HG03280 (cell line): ENCODE measurements around the gene FARSB.

Experiments
- ATAC-seq: cut with Tn5 transposase; IDR thresholded peaks from one replicate; pipeline ENCODE4 v1.9.1; 2021; ENCODE audit warnings: mild to moderate bottlenecking, moderate library complexity; ENCODE audit not compliant: unreplicated experiment

The FARSB gene

DNA sequence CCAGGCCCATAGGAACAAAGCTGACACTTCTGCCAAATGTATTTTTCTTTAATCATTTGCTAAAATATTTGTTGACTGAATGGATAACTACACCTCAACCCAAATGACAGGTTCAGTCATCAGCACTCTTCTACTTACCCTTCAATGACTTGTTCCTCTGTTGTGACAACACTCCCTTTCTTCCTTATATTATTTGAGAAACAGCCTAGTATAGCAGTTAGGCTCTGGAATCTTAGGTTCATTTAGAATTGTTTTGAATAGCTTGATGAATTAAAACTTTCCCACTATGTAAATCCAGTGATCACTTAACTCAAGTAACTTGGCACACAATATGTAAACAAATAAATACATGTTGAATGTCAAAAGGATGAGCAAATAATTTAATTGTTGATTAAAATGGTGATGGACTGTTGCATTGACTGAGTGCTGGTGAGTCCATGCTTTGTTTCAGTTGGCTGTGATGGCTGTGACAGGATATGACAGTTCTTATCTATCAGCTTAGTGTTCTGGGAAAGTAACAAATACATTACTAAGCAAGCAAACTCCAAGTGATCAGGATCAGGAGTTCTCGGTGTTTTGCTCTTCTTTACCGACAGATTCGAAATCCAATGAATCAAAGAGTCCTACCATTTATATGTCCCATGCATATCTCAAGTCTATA, 12.7 kb upstream of the FARSB start:
- no peak for ATAC-seq

DNA sequence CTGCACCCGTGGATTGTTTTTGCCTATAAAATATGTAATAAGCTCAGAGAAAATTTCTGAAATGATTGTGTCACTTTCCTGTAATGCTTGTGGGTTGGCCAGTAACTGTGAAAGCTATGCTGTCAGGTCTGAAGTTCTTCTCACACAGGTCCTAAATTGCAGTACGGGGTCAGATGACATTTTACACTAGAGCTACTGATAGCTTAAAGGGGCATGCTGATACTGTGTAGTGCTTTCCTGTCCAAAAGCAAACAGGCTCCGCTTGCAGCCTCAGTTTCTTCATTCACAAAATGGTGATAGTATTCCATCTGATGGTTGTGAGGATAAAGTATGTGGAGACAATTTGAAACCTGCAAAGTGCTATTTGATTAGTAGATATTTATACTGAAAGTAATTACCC, 7.6 kb upstream of the FARSB start:
- no peak for ATAC-seq

DNA sequence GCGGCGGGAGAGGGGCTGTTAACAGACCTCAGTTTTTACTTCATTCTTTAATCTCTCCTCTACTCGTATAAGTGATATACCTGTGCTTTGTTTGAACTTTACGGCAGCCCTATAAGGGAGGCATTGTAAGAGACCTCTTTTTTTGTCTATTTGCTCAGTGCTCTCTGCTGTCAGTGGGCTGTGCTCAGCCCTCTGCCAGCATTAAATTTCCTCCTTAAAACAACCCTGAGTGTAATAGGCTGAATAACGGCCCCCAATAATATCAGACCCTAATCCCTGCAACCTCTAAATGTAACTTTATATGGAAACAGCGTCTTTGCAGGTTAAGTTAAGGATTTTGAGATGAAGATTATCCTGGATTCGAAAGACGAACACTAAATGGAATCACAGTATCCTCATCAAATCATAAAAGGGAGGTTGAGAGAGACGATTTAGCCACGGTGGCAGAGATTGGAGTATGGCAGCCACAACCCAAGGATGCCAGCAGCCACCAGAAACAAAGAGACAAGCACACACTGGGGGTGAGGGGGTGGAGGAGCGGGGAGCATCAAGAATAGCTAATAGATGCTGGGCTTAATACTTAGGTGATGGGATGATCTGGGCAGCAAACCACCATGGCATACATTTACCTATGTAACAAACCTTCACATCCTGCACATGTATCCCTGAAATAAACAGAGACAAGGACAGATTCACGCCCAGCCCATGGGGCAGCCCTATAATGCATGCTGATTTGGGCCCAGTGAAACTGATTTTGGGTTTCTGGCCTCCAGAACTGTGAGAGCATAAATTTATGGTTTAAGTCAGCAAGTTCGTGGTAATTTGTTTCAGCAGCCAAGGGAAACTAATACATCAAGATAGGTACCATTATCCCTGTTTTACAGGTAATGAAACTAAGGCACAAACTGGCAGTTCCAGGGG, 894 bp upstream of the FARSB start:
- ATAC-seq: peak; percentile 24

- no peak for ATAC-seq
These were observed 2.6 kb downstream of the FARSB start for GRCh38 chr2:222653280-222653679.

DNA sequence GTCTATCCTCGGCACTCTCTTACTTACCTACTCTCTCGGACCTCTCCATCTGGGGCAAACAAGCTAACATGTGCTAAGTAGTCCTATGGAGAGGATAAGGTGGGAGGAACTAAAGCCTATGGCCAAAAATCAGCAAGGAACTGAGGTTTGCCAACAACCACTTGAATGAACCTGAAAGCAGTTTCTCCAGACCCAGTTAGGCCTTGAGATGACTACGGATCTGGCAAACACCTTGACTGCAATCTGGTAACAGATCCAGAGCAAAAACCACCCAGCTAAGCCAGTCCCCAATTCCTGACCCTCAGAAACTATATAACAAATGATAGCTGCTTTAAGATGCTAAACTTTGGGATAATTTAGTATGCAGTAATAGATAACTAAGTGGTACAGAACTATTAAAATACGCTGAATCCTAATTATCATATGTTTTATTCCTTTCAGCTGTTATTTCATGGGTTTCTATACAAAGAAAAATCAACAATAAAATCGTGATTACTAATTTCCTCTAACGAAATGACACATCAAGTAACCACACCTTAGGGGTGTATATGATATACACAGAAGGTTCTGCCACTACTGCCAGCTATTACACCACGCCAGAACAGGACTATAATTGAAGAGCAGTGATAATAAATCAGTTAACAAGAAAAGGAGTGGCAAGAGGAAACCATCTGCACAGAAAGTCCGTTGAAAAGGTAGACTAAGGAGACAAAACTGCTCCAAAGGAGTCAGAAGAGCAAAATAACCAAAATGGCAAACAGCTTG, 3.2 kb downstream of the FARSB start:
- ATAC-seq: no peak

- no peak for ATAC-seq
These were observed 4.0 kb downstream of the FARSB start for GRCh38 chr2:222651718-222652418.

DNA sequence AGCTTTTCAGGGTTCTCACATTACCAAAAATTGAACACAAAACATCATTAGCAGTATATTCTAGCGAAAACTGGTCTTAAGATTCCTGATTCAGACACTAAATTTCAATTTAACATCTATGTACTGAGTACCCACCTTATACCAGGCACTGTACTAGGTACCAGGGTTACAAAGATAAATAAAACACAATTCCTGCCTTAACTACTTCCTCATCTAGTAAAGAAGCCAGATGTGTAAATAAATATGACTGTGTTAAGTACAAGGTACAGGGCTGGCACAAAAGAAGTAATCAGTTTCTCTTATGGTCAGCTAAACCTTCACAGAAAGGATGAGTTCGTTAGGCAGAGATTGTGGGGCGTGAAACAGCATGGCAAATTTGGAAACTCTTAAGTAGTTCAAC, 6.1 kb downstream of the FARSB start:
- ATAC-seq: no peak

DNA sequence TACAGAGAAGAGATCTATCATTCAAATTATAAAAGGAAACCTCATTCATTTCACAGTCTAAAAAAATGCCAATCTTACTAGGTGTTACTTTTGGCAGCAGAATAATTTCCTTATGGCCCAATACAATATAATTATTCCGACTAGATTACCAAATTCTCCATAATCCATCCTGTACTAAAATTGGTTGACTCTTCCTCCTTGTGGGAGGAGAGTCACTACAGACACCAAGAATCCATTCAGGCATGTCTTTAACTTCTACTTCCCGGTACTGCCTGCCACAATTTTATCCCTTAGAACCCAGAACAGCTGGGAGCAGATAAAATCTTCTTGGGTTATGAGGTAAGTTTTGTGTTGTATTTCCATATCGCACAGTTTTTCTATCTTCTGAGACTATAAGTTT, 9.9 kb downstream of the FARSB start:
- ATAC-seq: no peak

DNA sequence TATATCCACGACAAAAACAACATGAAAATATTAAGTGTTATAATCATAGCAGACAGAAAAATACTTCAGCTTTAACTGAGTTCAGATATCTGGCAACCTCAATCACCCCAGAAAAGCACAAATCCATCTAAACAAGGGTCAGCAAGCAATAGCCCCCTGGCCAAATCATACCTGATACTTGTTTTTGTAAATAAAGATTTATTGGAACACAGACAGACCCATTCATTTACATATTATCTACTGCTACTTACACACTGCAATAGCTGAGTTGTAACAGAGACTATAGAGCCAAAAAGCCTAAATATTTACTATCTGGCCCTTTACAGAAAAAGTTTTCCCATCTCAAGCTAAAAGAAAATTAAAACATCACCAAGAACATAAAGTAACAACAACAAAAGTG, 12.8 kb downstream of the FARSB start:
- ATAC-seq: no peak

- no peak for ATAC-seq
These were observed 14.6 kb downstream of the FARSB start for GRCh38 chr2:222641336-222641735.

- no peak for ATAC-seq
These were observed 18.8 kb downstream of the FARSB start for GRCh38 chr2:222637067-222637466.

DNA sequence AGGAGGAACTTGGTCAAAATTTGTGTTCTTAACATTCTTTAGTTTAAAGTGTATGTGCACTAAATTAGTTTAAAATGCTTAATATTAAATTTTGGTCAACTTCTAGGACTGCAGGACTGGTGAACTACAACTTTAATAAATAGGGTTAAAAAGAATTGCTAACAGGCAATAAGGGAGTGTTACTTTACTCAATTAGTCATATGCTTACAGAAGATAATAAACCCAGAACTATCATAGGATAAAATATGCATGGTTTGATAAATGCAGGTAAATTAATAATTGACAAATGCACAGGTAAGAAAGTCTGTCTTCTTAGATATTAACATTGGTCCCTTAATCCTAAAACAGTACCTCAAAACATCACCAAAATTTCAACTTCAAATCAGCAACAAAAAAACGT, 20.6 kb downstream of the FARSB start:
- no peak for ATAC-seq

DNA sequence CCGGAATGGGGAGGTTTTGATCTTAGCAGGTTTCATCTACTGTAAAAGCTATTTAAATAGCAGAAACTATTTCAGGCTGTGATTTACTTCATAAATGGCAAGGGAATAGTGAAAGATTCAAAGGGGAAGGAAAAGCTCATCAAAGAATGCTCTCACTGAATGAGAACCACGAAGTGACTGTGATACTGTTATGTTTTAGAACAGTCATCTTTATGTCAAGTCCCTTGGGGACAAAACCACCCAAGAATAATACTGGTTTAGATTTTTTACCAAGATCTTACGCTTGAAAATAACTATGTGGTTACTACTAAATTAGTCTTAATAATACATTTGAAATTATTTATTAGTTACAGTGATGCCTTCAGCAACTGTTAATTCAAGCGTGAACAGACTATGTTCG, 28.1 kb downstream of the FARSB start:
- ATAC-seq: no peak

GRCh38 chr2:222623756-222624309, 32.1 kb downstream of the FARSB start:
- no peak for ATAC-seq

DNA sequence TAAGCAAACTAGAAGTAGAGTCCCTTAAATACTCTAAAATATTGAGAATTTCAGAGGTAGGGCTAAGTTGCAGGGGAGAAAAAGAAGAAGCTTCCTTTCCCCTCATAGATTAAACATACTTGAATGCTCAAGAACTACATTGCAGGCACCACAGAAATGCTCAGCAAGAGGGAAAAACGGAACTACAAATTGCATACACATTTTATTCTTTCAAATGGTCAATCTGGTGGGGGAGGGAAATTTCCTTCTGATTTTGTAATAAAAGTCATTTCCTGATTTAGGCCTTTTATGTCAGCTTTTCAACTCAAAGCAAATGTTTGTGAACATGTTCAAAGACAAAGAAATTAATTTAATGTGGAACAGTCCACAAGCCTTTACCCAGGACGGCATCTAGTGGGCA, 33.0 kb downstream of the FARSB start:
- no peak for ATAC-seq

GRCh38 chr2:222621893-222622292, 34.0 kb downstream of the FARSB start:
- ATAC-seq: no peak

- no peak for ATAC-seq
These were observed 40.6 kb downstream of the FARSB start for GRCh38 chr2:222615320-222615719.

GRCh38 chr2:222613715-222614331, 42.1 kb downstream of the FARSB start:
- peak; percentile 80 for ATAC-seq

- ATAC-seq: no peak
These were observed 44.2 kb downstream of the FARSB start for GRCh38 chr2:222611684-222612083.

DNA sequence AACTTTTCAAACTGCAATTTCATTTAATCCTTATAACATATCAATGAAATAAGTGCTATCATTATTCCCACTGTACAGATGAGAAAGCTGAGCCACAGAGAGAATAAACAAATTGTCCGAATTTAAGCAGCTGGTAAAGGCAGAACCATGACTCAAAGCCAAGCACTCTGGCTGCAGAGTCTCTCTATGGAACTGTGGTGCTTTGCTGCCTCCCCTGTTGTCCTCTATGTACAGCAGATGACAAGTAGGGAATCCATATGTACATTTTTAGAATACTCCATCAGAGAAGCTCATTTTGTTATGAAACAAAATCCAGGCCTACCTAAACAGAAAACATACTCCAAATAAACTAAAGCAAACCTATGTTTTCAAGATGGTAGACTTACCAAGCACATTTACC, 45.1 kb downstream of the FARSB start:
- ATAC-seq: no peak
